Retinal pigment epithelial cell (primary cell): Measurements from ENCODE around the gene RAI14.

Experiments
- DNase-seq: peaks from one replicate; pipeline ENCODE4 v3.0.0-alpha.2; 2010; ENCODE audit warnings: low read depth
- H3K4me3 ChIP-seq: 2 replicates; pipeline ENCODE4 v1.5.1; 2011; ENCODE audit warnings: mild to moderate bottlenecking, low read length, control low read depth, moderate library complexity
- CTCF ChIP-seq: conservative IDR thresholded peaks from 2 replicates; pipeline ENCODE4 v1.5.1; 2011; ENCODE audit warnings: low read depth, low read length, control low read depth, inconsistent platforms

Gene RAI14

GRCh38 chr5:34789639-34790038 is 133.5 kb downstream of the RAI14 start:
- H3K4me3 ChIP-seq, result no peak overlapping the region
- no peak for TF ChIP-seq CTCF
- no peak for DNase-seq

- TF ChIP-seq CTCF, result no peak
- no peak overlapping the region for H3K4me3 ChIP-seq
- DNase-seq, result no peak
These were observed 133.9 kb downstream of the RAI14 start for GRCh38 chr5:34790069-34790468.

GRCh38 chr5:34791761-34792244 is 135.7 kb downstream of the RAI14 start:
- TF ChIP-seq CTCF, result no peak
- no peak for DNase-seq
- no peak overlapping the region for H3K4me3 ChIP-seq

GRCh38 chr5:34802834-34803563 is 146.9 kb downstream of the RAI14 start:
- H3K4me3 ChIP-seq, result no peak overlapping the region
- no peak for TF ChIP-seq CTCF
- no peak for DNase-seq

GRCh38 chr5:34803974-34804732 is 148.0 kb downstream of the RAI14 start:
- TF ChIP-seq CTCF, result no peak
- no peak for DNase-seq
- H3K4me3 ChIP-seq, result no peak overlapping the region

GRCh38 chr5:34804913-34805312 is 148.8 kb downstream of the RAI14 start:
- no peak for DNase-seq
- TF ChIP-seq CTCF, result no peak
- no peak overlapping the region for H3K4me3 ChIP-seq
